GM12878 (cell line): ENCODE data around the gene OSBP. TPM values are rescaled to one million over a fixed set of nuclear protein-coding genes. Genes with fewer than 3 reads are reported as not detected.

ENCODE experiments used
- ASH2L ChIP-seq: fragments of 300-600, 200-600 bp; sonication (generic); IDR thresholded peaks from 2 replicates; pipeline ENCODE4 v1.6.1; 2017; ENCODE audit warnings: low read depth, mild to moderate bottlenecking, borderline replicate concordance
- CHD1 ChIP-seq: IDR thresholded peaks from 2 replicates; pipeline ENCODE4 v1.6.1; 2012; ENCODE audit warnings: low read depth, low read length, improper control_type of control experiment
- CHD2 ChIP-seq: IDR thresholded peaks from 2 replicates; pipeline ENCODE4 v1.6.1; 2011; ENCODE audit warnings: low read depth, low read length, improper control_type of control experiment, borderline replicate concordance
- GABPA ChIP-seq: IDR thresholded peaks from 2 replicates; pipeline ENCODE4 v1.6.1; 2014; ENCODE audit warnings: antibody characterized with exemption, low read depth, mild to moderate bottlenecking, inconsistent platforms
- HDGF ChIP-seq: fragments of 450-650 bp; IDR thresholded peaks from 2 replicates; pipeline ENCODE4 v1.6.1; 2016; ENCODE audit warnings: antibody characterized with exemption
- JUND ChIP-seq: IDR thresholded peaks from 2 replicates; pipeline ENCODE4 v1.6.1; 2012; ENCODE audit warnings: low read depth, mild to moderate bottlenecking, low read length, improper control_type of control experiment, moderate library complexity
- KDM1A ChIP-seq: fragments of 200-600 bp; sonication (generic); IDR thresholded peaks from 2 replicates; pipeline ENCODE4 v1.6.1; 2016; ENCODE audit warnings: borderline replicate concordance
- MEF2A ChIP-seq: IDR thresholded peaks from 2 replicates; pipeline ENCODE4 v1.6.1; 2011; ENCODE audit warnings: low read depth, mild to moderate bottlenecking, low read length, moderate library complexity; ENCODE audit not compliant: insufficient read depth
- NR2C2 ChIP-seq: IDR thresholded peaks from 2 replicates; pipeline ENCODE4 v1.6.1; 2011; ENCODE audit warnings: borderline replicate concordance, low read depth; ENCODE audit not compliant: control insufficient read depth, insufficient read length
- NR2F1 ChIP-seq: fragments of 450-650 bp; conservative IDR thresholded peaks from 2 replicates; pipeline ENCODE4 v1.6.1; 2017; ENCODE audit warnings: mild to moderate bottlenecking
- RAD51 ChIP-seq: fragments of 450-650 bp; IDR thresholded peaks from 2 replicates; pipeline ENCODE4 v1.6.1; 2016; ENCODE audit warnings: moderate library complexity, mild to moderate bottlenecking, inconsistent platforms
- RFX5 ChIP-seq: IDR thresholded peaks from 2 replicates; pipeline ENCODE4 v1.6.1; 2011; ENCODE audit warnings: low read depth, low read length, improper control_type of control experiment
- SIN3A ChIP-seq: IDR thresholded peaks from 2 replicates; pipeline ENCODE4 v1.6.1; 2012; ENCODE audit warnings: low read depth, low read length, improper control_type of control experiment
- TCF7 ChIP-seq: IDR thresholded peaks from 2 replicates; pipeline ENCODE4 v1.6.1; 2014; ENCODE audit warnings: antibody characterized with exemption, borderline replicate concordance
- polyA plus RNA-seq, 11 experiments: library from polyadenylated mRNA; depleted of rRNA in 4 of 11; unstranded in 6 of 11; stranded (reverse) in 5 of 11; fragments of >200 nt; fragmentation: Nextera tagmentation in 4 of 11; fragmentation: Illumina TruSeq in 1 of 11; extraction: Ambion mirVana in 4 of 11; extraction: Trizol in 1 of 11; gene quantifications; 1 replicate in 1 of 11; 2 replicates in 10 of 11; pipeline versions ENCODE4 v1.2.1 to v1.2.3, GENCODE V29; 2011 to 2016; ENCODE audit warnings: inconsistent platforms in 2 of 11, missing spikeins in 2 of 11, low read depth in 1 of 11
- total RNA-seq, 4 experiments: library from RNA; depleted of rRNA in 3 of 4; stranded (reverse); fragments of >200 nt in 3 of 4; fragmentation: Illumina TruSeq in 1 of 4; extraction: Trizol in 1 of 4; gene quantifications; 2 replicates each; pipeline versions ENCODE4 v1.2.1 to v1.2.3, GENCODE V29; 2013 to 2021
- TF ChIP-seq, protein P1 (sequence below): IDR thresholded peaks from 2 replicates; pipeline ENCODE4 v1.6.1; 2011; ENCODE audit warnings: low read depth, mild to moderate bottlenecking, low read length, moderate library complexity, borderline replicate concordance; ENCODE audit errors: extremely low read depth
- TF ChIP-seq, protein P2 (sequence below): IDR thresholded peaks from 2 replicates; pipeline ENCODE4 v1.6.1; 2011; ENCODE audit warnings: low read depth, low read length, improper control_type of control experiment, borderline replicate concordance
- TF ChIP-seq, protein P3 (sequence below): fragments of 450-650 bp; formaldehyde crosslinking; IDR thresholded peaks from 2 replicates; pipeline ENCODE4 v1.5.0; 2022; ENCODE audit warnings: mild to moderate bottlenecking, missing genetic modification characterization
- TF ChIP-seq, protein P4 (sequence below): fragments of 450-650 bp; IDR thresholded peaks from 2 replicates; pipeline ENCODE4 v1.6.1; 2017; ENCODE audit warnings: antibody characterized with exemption, mild to moderate bottlenecking, moderate library complexity
- TF ChIP-seq, protein P5 (sequence below): fragments of 450-650 bp; IDR thresholded peaks from 2 replicates; pipeline ENCODE4 v1.6.1; 2017; ENCODE audit warnings: low read depth, mild to moderate bottlenecking, moderate library complexity

The OSBP gene
- total and polyA plus RNA-seq, 10 of the 15 experiments (the other 5 are each of a cell fraction or from before 2014, with no cell fraction given), result 5.9 to 41.2 (median 21.7) TPM

DNA sequence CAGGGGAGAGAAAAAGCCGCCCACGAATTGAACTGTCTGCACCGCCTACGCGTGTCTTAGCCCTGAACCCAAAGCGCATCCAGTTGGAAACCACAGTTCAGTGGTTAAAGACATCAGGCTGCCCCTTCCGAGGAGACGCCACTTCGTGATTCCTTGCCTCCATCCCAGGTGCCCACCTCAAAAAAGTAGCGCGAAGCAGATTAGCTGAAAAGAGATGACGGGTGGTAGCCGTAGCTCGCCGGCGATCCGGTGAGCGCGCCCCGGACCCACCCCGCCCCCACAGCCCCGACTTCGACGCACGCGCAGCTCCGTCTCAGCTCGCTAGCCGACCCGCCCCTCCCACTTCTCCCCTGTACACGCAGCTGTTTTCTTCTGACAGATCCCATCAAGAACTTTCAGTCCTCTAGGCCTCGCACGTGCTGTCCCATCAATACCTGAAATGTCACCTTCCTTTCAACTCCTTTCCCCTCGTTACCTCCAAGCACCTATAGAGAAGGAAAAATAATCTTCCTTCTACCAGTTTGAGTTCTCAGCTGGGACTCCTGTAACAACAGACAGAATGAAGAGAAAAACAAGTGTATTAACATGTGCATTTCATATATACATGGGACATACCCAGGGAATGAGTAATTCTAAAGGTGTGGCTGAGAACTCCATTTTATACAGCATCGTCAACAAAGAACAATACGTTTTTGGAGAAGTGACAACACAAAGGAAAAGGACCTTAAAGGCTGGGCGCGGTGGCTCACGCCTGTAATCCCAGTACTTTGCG is 54.7 kb downstream of the OSBP start (continued):
- TF ChIP-seq, protein P1, sequence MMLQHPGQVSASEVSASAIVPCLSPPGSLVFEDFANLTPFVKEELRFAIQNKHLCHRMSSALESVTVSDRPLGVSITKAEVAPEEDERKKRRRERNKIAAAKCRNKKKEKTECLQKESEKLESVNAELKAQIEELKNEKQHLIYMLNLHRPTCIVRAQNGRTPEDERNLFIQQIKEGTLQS, result no peak
- TF ChIP-seq CHD2 (peak; percentile 39; the same call in 1 of the 2 replicates), NR2C2 (no peak), CHD1 (no peak), KDM1A (no peak), SIN3A (peak; percentile 75), ASH2L (peak; percentile 75; the same call in 1 of the 2 replicates), TCF7 (no peak), RFX5 (no peak), HDGF (0 out of 2 replicates have a peak, but pooled peaks have one; percentile 37), NR2F1 (no peak), JUND (no peak), MEF2A (no peak), RAD51 (no peak), GABPA (no peak)
- TF ChIP-seq, protein P2, sequence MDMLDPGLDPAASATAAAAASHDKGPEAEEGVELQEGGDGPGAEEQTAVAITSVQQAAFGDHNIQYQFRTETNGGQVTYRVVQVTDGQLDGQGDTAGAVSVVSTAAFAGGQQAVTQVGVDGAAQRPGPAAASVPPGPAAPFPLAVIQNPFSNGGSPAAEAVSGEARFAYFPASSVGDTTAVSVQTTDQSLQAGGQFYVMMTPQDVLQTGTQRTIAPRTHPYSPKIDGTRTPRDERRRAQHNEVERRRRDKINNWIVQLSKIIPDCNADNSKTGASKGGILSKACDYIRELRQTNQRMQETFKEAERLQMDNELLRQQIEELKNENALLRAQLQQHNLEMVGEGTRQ, result no peak
- TF ChIP-seq, protein P3, sequence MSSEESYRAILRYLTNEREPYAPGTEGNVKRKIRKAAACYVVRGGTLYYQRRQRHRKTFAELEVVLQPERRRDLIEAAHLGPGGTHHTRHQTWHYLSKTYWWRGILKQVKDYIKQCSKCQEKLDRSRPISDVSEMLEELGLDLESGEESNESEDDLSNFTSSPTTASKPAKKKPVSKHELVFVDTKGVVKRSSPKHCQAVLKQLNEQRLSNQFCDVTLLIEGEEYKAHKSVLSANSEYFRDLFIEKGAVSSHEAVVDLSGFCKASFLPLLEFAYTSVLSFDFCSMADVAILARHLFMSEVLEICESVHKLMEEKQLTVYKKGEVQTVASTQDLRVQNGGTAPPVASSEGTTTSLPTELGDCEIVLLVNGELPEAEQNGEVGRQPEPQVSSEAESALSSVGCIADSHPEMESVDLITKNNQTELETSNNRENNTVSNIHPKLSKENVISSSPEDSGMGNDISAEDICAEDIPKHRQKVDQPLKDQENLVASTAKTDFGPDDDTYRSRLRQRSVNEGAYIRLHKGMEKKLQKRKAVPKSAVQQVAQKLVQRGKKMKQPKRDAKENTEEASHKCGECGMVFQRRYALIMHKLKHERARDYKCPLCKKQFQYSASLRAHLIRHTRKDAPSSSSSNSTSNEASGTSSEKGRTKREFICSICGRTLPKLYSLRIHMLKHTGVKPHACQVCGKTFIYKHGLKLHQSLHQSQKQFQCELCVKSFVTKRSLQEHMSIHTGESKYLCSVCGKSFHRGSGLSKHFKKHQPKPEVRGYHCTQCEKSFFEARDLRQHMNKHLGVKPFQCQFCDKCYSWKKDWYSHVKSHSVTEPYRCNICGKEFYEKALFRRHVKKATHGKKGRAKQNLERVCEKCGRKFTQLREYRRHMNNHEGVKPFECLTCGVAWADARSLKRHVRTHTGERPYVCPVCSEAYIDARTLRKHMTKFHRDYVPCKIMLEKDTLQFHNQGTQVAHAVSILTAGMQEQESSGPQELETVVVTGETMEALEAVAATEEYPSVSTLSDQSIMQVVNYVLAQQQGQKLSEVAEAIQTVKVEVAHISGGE (CRISPR knock-in tag), result no peak
- TF ChIP-seq, protein P4, sequence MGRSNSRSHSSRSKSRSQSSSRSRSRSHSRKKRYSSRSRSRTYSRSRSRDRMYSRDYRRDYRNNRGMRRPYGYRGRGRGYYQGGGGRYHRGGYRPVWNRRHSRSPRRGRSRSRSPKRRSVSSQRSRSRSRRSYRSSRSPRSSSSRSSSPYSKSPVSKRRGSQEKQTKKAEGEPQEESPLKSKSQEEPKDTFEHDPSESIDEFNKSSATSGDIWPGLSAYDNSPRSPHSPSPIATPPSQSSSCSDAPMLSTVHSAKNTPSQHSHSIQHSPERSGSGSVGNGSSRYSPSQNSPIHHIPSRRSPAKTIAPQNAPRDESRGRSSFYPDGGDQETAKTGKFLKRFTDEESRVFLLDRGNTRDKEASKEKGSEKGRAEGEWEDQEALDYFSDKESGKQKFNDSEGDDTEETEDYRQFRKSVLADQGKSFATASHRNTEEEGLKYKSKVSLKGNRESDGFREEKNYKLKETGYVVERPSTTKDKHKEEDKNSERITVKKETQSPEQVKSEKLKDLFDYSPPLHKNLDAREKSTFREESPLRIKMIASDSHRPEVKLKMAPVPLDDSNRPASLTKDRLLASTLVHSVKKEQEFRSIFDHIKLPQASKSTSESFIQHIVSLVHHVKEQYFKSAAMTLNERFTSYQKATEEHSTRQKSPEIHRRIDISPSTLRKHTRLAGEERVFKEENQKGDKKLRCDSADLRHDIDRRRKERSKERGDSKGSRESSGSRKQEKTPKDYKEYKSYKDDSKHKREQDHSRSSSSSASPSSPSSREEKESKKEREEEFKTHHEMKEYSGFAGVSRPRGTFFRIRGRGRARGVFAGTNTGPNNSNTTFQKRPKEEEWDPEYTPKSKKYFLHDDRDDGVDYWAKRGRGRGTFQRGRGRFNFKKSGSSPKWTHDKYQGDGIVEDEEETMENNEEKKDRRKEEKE, result no peak
- TF ChIP-seq, protein P5, sequence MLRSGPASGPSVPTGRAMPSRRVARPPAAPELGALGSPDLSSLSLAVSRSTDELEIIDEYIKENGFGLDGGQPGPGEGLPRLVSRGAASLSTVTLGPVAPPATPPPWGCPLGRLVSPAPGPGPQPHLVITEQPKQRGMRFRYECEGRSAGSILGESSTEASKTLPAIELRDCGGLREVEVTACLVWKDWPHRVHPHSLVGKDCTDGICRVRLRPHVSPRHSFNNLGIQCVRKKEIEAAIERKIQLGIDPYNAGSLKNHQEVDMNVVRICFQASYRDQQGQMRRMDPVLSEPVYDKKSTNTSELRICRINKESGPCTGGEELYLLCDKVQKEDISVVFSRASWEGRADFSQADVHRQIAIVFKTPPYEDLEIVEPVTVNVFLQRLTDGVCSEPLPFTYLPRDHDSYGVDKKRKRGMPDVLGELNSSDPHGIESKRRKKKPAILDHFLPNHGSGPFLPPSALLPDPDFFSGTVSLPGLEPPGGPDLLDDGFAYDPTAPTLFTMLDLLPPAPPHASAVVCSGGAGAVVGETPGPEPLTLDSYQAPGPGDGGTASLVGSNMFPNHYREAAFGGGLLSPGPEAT, result 0 out of 2 replicates have a peak, but pooled peaks have one; percentile 54
